H9 (cell line): ENCODE data around the gene RAI14. TPM values are rescaled to one million over a fixed set of nuclear protein-coding genes. Genes with fewer than 3 reads are reported as not detected.

Experiments used
- DNase-seq: peaks from one replicate; pipeline ENCODE4 v3.0.0-alpha.2; 2017
- H2AFZ ChIP-seq: one replicate; pipeline ENCODE4 v1.6.1; 2013; ENCODE audit warnings: mild to moderate bottlenecking, low read length, control low read depth, moderate library complexity
- H2AK5ac ChIP-seq: 2 replicates; pipeline ENCODE4 v1.6.1; 2013; ENCODE audit warnings: low read length, control low read depth, mixed read lengths; ENCODE audit not compliant: insufficient read length
- H2BK120ac ChIP-seq: one replicate; pipeline ENCODE4 v1.6.1; 2013; ENCODE audit warnings: low read depth, mild to moderate bottlenecking, low read length, control low read depth, inconsistent platforms; ENCODE audit not compliant: poor library complexity, severe bottlenecking
- H2BK12ac ChIP-seq: 2 replicates; pipeline ENCODE4 v1.6.1; 2013; ENCODE audit warnings: low read length, control low read depth, mixed read lengths, low read depth; ENCODE audit not compliant: insufficient read length
- H2BK15ac ChIP-seq: 2 replicates; pipeline ENCODE4 v1.6.1; 2013; ENCODE audit warnings: low read depth, low read length, control low read depth
- H2BK20ac ChIP-seq: one replicate; pipeline ENCODE4 v1.6.1; 2013; ENCODE audit warnings: low read depth, mild to moderate bottlenecking, low read length, control low read depth, inconsistent platforms; ENCODE audit not compliant: poor library complexity, severe bottlenecking
- H2BK5ac ChIP-seq: 2 replicates; pipeline ENCODE4 v1.6.1; 2013; ENCODE audit warnings: low read length, control low read depth, mixed read lengths; ENCODE audit not compliant: insufficient read length
- H3K14ac ChIP-seq: 2 replicates; pipeline ENCODE4 v1.6.1; 2013; ENCODE audit warnings: low read length, control low read depth; ENCODE audit not compliant: insufficient read depth
- H3K18ac ChIP-seq: 2 replicates; pipeline ENCODE4 v1.6.1; 2013; ENCODE audit warnings: low read depth, mild to moderate bottlenecking, mixed read lengths, low read length, control low read depth; ENCODE audit not compliant: insufficient read length
- H3K23ac ChIP-seq: 2 replicates; pipeline ENCODE4 v1.6.1; 2013; ENCODE audit warnings: low read length, control low read depth, mixed read lengths, low read depth; ENCODE audit not compliant: insufficient read length
- H3K23me2 ChIP-seq: 2 replicates; pipeline ENCODE4 v1.6.1; 2013; ENCODE audit warnings: low read depth, mild to moderate bottlenecking, mixed read lengths, low read length, control low read depth; ENCODE audit not compliant: insufficient read length, poor library complexity, severe bottlenecking
- H3K27ac ChIP-seq: 2 replicates; pipeline ENCODE4 v1.5.1; 2013; ENCODE audit warnings: low read length, control low read depth, mixed read lengths, low read depth; ENCODE audit not compliant: insufficient read length
- H3K27me3 ChIP-seq: 2 replicates; pipeline ENCODE4 v1.6.1; 2013; ENCODE audit warnings: low read length, control low read depth, inconsistent platforms; ENCODE audit not compliant: insufficient read depth
- H3K4ac ChIP-seq: 2 replicates; pipeline ENCODE4 v1.6.1; 2013; ENCODE audit warnings: low read depth, mild to moderate bottlenecking, control low read depth, inconsistent platforms, low read length, moderate library complexity
- H3K4me1 ChIP-seq: 2 replicates; pipeline ENCODE4 v1.6.1; 2013; ENCODE audit warnings: low read length, control low read depth, inconsistent platforms; ENCODE audit not compliant: insufficient read depth
- H3K4me2 ChIP-seq: 2 replicates; pipeline ENCODE4 v1.6.1; 2013; ENCODE audit warnings: low read length, control low read depth, mixed read lengths; ENCODE audit not compliant: insufficient read length, insufficient read depth
- H3K56ac ChIP-seq: 2 replicates; pipeline ENCODE4 v1.6.1; 2013; ENCODE audit warnings: low read depth, mild to moderate bottlenecking, mixed read lengths, low read length, control low read depth; ENCODE audit not compliant: insufficient read length
- H3K79me1 ChIP-seq: 2 replicates; pipeline ENCODE4 v1.6.1; 2013; ENCODE audit warnings: low read depth, mild to moderate bottlenecking, moderate library complexity, low read length, control low read depth, inconsistent platforms; ENCODE audit not compliant: insufficient read depth, poor library complexity, severe bottlenecking
- H3K79me2 ChIP-seq: 2 replicates; pipeline ENCODE4 v1.6.1; 2013; ENCODE audit warnings: low read length, control low read depth, inconsistent platforms; ENCODE audit not compliant: insufficient read depth
- H3K9ac ChIP-seq: 2 replicates; pipeline ENCODE4 v1.6.1; 2013; ENCODE audit warnings: low read length, control low read depth, mixed read lengths; ENCODE audit not compliant: insufficient read length; ENCODE audit errors: extremely low read depth
- H3K9me3 ChIP-seq: one replicate; pipeline ENCODE4 v1.6.1; 2013; ENCODE audit warnings: low read depth, low read length, inconsistent platforms; ENCODE audit not compliant: control insufficient read depth
- H3T11ph ChIP-seq: one replicate; pipeline ENCODE4 v1.6.1; 2013; ENCODE audit warnings: mild to moderate bottlenecking, low read length, control low read depth, inconsistent platforms
- H4K20me1 ChIP-seq: one replicate; pipeline ENCODE4 v1.6.1; 2013; ENCODE audit not compliant: control insufficient read depth, insufficient read length, insufficient read depth
- H4K5ac ChIP-seq: 2 replicates; pipeline ENCODE4 v1.6.1; 2013; ENCODE audit warnings: low read depth, mild to moderate bottlenecking, mixed read lengths, low read length, control low read depth; ENCODE audit not compliant: insufficient read length
- H4K8ac ChIP-seq: replicated peaks from 2 replicates; pipeline ENCODE4 v1.6.1; 2013; ENCODE audit warnings: low read length, control low read depth, mixed read lengths, low read depth; ENCODE audit not compliant: insufficient read length
- H4K91ac ChIP-seq: 2 replicates; pipeline ENCODE4 v1.6.1; 2013; ENCODE audit warnings: low read depth, mild to moderate bottlenecking, moderate library complexity, mixed read lengths, low read length, control low read depth; ENCODE audit not compliant: insufficient read length
- H3K27ac Mint-ChIP-seq, 3 experiments: 2 replicates in 2 of 3; 3 replicates in 1 of 3; pipeline ENCODE4 v1.8.0; 2020 to 2021; ENCODE audit warnings: mixed read lengths in 3 of 3, mild to moderate bottlenecking in 1 of 3, moderate library complexity in 1 of 3
- H3K27me3 Mint-ChIP-seq: 2 replicates; pipeline ENCODE4 v1.8.0; 2021; ENCODE audit warnings: low read depth, mild to moderate bottlenecking, moderate library complexity, mixed read lengths
- H3K36me3 Mint-ChIP-seq, 3 experiments: 2 replicates in 2 of 3; 3 replicates in 1 of 3; pipeline ENCODE4 v1.8.0; 2020 to 2021; ENCODE audit warnings: low read depth in 3 of 3, mixed read lengths in 3 of 3; ENCODE audit not compliant: insufficient read depth in 1 of 3
- H3K4me1 Mint-ChIP-seq, 2 experiments: 2 replicates each; pipeline ENCODE4 v1.8.0; 2020; ENCODE audit warnings: mixed read lengths in 2 of 2
- H3K4me3 Mint-ChIP-seq, 2 experiments: 2 replicates in 1 of 2; 3 replicates in 1 of 2; pipeline ENCODE4 v1.8.0; 2020 to 2021; ENCODE audit warnings: mild to moderate bottlenecking in 2 of 2, mixed read lengths in 2 of 2, moderate library complexity in 1 of 2
- H3K9me3 Mint-ChIP-seq, 2 experiments: 2 replicates in 1 of 2; 3 replicates in 1 of 2; pipeline ENCODE4 v1.8.0; 2020; ENCODE audit warnings: mild to moderate bottlenecking in 2 of 2, mixed read lengths in 2 of 2, moderate library complexity in 1 of 2
- CTCF ChIP-seq: fragments of 200-600 bp; sonication (generic); conservative IDR thresholded peaks from 3 replicates; pipeline ENCODE4 v1.8.0; 2021; ENCODE audit warnings: antibody characterized with exemption, mild to moderate bottlenecking
- WGBS: extraction: QIAGEN DNeasy Blood & Tissue Kit; methylation state at CpG from one replicate; pipeline ENCODE4 v1.1.7; 2013; ENCODE audit warnings: missing lambda C conversion rate, low lambda C conversion rate, mixed read lengths; ENCODE audit not compliant: insufficient read length; ENCODE audit errors: extremely low coverage; 5-methylcytosine and 5-hydroxymethylcytosine counted together
- total RNA-seq: library from RNA; stranded (reverse); gene quantifications from 2 replicates; pipeline ENCODE4 v1.2.1, GENCODE V29; 2021

The RAI14 gene
- total RNA-seq, 1 experiment from 2014 or later: 127 TPM

GRCh38 chr5:34806532-34806931 is 150.4 kb downstream of the RAI14 start:
- Histone ChIP-seq H3K9me3 (no peaks in the 10 kb centered on the region), H2BK12ac (no peak overlapping the region), H3K4ac (no peak overlapping the region), H3K18ac (no peak overlapping the region), H3K27ac (no peak overlapping the region), H4K20me1 (no peaks in the 10 kb centered on the region), H3K23me2 (no peaks in the 10 kb centered on the region), H3K56ac (no peak overlapping the region), H3K79me1 (no peaks in the 10 kb centered on the region), H3T11ph (no peak overlapping the region), H3K14ac (no peak overlapping the region), H3K4me2 (no peak overlapping the region), H2AFZ (no peak overlapping the region), H4K5ac (no peak overlapping the region), H3K27me3 (no peaks in the 10 kb centered on the region), H3K79me2 (no peaks in the 10 kb centered on the region), H4K8ac (no peak overlapping the region), H2BK5ac (no peak overlapping the region), H3K4me1 (peaks cover 11% of the 10 kb centered on the region; the same call in 1 of the 2 replicates), H2AK5ac (no peak overlapping the region), H2BK20ac (no peak overlapping the region), H2BK120ac (no peak overlapping the region), H3K9ac (no peak overlapping the region), H4K91ac (no peak overlapping the region), H2BK15ac (no peak overlapping the region), H3K23ac (no peak overlapping the region)
- Mint-ChIP-seq H3K27me3 (no peaks in the 10 kb centered on the region), H3K4me3 (no peak overlapping the region), H3K9me3 (no peaks in the 10 kb centered on the region), H3K36me3 (peaks cover 20 to 65% (median 32%) of the 10 kb centered on the region in 3 experiments; a peak in 6 of 7 replicates), H3K27ac (peak overlapping the region in 2 of 3 experiments; percentile 59 to 73; a peak in 4 of 7 replicates), H3K4me1 (peaks cover 17 to 19% of the 10 kb centered on the region in 2 experiments)
- no peak for TF ChIP-seq CTCF
- no CpG with 5 or more reads among the region's 6 CpGs for WGBS
- no peak for DNase-seq
